Effector CD8-positive, alpha-beta T cell (primary cell): ENCODE data around the gene ACSL3.
"Not testable (repeated sequence)": the region's sequence is repeated elsewhere in the genome, so short reads cannot be mapped to it uniquely, and the experiment has no call there.

Experiments used
- DNase-seq: peaks from one replicate; lab custom pipeline; 2025; lab: John Stamatoyannopoulos, UW

Gene ACSL3

GRCh38 chr2:222851956-222852617 is 8.7 kb upstream of the ACSL3 start:
- no peak for DNase-seq

- no peak for DNase-seq
Observed at GRCh38 chr2:222854773-222855700, 5.8 kb upstream of the ACSL3 start.

GRCh38 chr2:222859786-222860612 is 837 bp upstream of the ACSL3 start:
- no peak for DNase-seq

- peak; percentile 22 for DNase-seq
Observed at GRCh38 chr2:222861411-222862105, 722 bp downstream of the ACSL3 start.

- DNase-seq: no peak
Observed at GRCh38 chr2:222862106-222862908, 1.5 kb downstream of the ACSL3 start.

GRCh38 chr2:222862909-222863544 is 2.2 kb downstream of the ACSL3 start:
- DNase-seq: no peak

GRCh38 chr2:222864296-222864695 is 3.5 kb downstream of the ACSL3 start:
- DNase-seq: no peak

- no peak for DNase-seq
Observed at GRCh38 chr2:222865301-222865700, 4.5 kb downstream of the ACSL3 start.

- DNase-seq: no peak
Observed at GRCh38 chr2:222866358-222866960, 5.6 kb downstream of the ACSL3 start.

GRCh38 chr2:222868560-222869251 is 7.9 kb downstream of the ACSL3 start:
- DNase-seq: not testable (repeated sequence)

GRCh38 chr2:222869252-222869560 is 8.4 kb downstream of the ACSL3 start:
- DNase-seq: no peak

GRCh38 chr2:222871291-222871690 is 10.5 kb downstream of the ACSL3 start:
- no peak for DNase-seq

- no peak for DNase-seq
Observed at GRCh38 chr2:222872551-222872950, 11.7 kb downstream of the ACSL3 start.

GRCh38 chr2:222875482-222875881 is 14.6 kb downstream of the ACSL3 start:
- no peak for DNase-seq

- DNase-seq: no peak
Observed at GRCh38 chr2:222876947-222877346, 16.1 kb downstream of the ACSL3 start.

- DNase-seq: no peak
Observed at GRCh38 chr2:222877556-222878300, 16.9 kb downstream of the ACSL3 start.

GRCh38 chr2:222878301-222878876 is 17.6 kb downstream of the ACSL3 start:
- DNase-seq: no peak

GRCh38 chr2:222878877-222879603 is 18.2 kb downstream of the ACSL3 start:
- no peak for DNase-seq
